NB4 (cell line): Measurements from ENCODE around the gene WDFY4.

ENCODE experiments used
- CTCF ChIP-seq: IDR thresholded peaks from one replicate; pipeline ENCODE4 v1.5.1; 2012; ENCODE audit warnings: low read depth, low read length
- POLR2A ChIP-seq: IDR thresholded peaks from 2 replicates; pipeline ENCODE4 v1.6.1; 2011; ENCODE audit warnings: mild to moderate bottlenecking; ENCODE audit not compliant: insufficient read length; ENCODE audit errors: extremely low read depth

GRCh38 chr10:48708144-48708543 lies 23.5 kb downstream of the WDFY4 start:
- TF ChIP-seq CTCF, result no peak
- no peak for TF ChIP-seq POLR2A
